Peyer's patch (tissue), 4 donors: ENCODE data around the gene ETS2.

Experiments
- POLR2A ChIP-seq, 2 donors: fragments of 450-650 bp; IDR thresholded peaks; one replicate each; pipeline ENCODE4 v1.5.1; 2017; ENCODE audit warnings: antibody characterized with exemption in 2 of 2, mild to moderate bottlenecking in 2 of 2, moderate library complexity in 2 of 2
- TF ChIP-seq, protein P1 (sequence below), 6 experiments: fragments of 450-650 bp in 4 of 6; fragments of 200-600 bp in 2 of 6; sonication (generic) in 1 of 6; IDR thresholded peaks; one replicate each; pipeline ENCODE4 v1.5.1; 2017 to 2019; ENCODE audit warnings: antibody characterized with exemption in 6 of 6, mild to moderate bottlenecking in 3 of 6, moderate library complexity in 1 of 6

DNA sequence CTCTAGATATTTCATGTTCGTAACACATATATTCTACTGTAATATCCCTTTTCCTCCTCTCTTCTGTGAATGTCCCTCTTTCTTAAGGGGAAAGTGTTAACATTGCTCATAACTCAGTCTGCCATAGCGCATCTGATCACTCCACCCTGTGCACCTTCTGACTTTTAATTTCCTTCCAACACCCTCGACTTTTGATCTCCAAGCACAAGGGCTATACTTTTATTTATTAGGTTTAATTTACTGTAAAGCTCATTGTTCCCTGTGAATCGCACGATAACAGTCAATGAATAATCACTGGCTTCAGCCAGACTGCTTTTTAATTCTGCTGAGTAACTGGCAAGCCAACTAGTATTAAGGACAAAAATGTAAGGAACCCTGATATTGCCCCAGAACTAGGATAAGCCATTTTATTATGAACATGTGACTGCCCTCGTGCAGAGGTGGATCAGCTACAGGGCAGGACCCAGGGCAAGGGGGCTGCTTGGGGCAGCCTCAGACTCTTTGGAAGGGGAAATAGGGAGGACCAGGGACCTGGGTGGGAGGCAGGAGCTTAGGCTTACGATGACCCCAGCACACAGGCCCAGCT is 2.6 kb upstream of the ETS2 start:
- peak in 1 of 2 donors; percentile 17 for TF ChIP-seq POLR2A (IDR thresholded peaks at IDR 0.05)
- TF ChIP-seq, protein P1, sequence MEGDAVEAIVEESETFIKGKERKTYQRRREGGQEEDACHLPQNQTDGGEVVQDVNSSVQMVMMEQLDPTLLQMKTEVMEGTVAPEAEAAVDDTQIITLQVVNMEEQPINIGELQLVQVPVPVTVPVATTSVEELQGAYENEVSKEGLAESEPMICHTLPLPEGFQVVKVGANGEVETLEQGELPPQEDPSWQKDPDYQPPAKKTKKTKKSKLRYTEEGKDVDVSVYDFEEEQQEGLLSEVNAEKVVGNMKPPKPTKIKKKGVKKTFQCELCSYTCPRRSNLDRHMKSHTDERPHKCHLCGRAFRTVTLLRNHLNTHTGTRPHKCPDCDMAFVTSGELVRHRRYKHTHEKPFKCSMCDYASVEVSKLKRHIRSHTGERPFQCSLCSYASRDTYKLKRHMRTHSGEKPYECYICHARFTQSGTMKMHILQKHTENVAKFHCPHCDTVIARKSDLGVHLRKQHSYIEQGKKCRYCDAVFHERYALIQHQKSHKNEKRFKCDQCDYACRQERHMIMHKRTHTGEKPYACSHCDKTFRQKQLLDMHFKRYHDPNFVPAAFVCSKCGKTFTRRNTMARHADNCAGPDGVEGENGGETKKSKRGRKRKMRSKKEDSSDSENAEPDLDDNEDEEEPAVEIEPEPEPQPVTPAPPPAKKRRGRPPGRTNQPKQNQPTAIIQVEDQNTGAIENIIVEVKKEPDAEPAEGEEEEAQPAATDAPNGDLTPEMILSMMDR (IDR thresholded peaks at IDR 0.05) = no peak
